GM19043 (cell line): ENCODE data around the gene CRYZL1.
A peak's percentile ranks its signal among the peaks of the same experiment; 100 is the strongest.
"Not testable (repeated sequence)": the region's sequence is repeated elsewhere in the genome, so short reads cannot be mapped to it uniquely, and the experiment has no call there.

Experiments used
- ATAC-seq: cut with Tn5 transposase; IDR thresholded peaks from one replicate; pipeline ENCODE4 v1.9.1; 2021; ENCODE audit warnings: low read depth; ENCODE audit not compliant: unreplicated experiment

The CRYZL1 gene

GRCh38 chr21:33642027-33642895, 720 bp upstream of the CRYZL1 start, which contains the start of gene ITSN1:
Gene ITSN1 (plus strand): TSS chr21:33642501. CDS start chr21:33718829, 76,328 bp downstream.
- ATAC-seq, result peak; percentile 81

- no peak for ATAC-seq
Observed at GRCh38 chr21:33640697-33641351, 717 bp downstream of the CRYZL1 start.

GRCh38 chr21:33634254-33634653, 7.3 kb downstream of the CRYZL1 start:
- ATAC-seq, result no peak

GRCh38 chr21:33626151-33626550, 15.4 kb downstream of the CRYZL1 start:
- ATAC-seq, result not testable (repeated sequence)

GRCh38 chr21:33622253-33622652, 19.3 kb downstream of the CRYZL1 start:
- ATAC-seq, result no peak

- ATAC-seq, result no peak
Observed at GRCh38 chr21:33619726-33620125, 21.8 kb downstream of the CRYZL1 start.

- no peak for ATAC-seq
Observed at GRCh38 chr21:33618407-33618806, 23.1 kb downstream of the CRYZL1 start.

GRCh38 chr21:33617565-33617964, 24.0 kb downstream of the CRYZL1 start:
- not testable (repeated sequence) for ATAC-seq

GRCh38 chr21:33611006-33611744, 30.4 kb downstream of the CRYZL1 start:
- no peak for ATAC-seq

- no peak for ATAC-seq
Observed at GRCh38 chr21:33608559-33608958, 33.0 kb downstream of the CRYZL1 start.

GRCh38 chr21:33598051-33598450, 43.5 kb downstream of the CRYZL1 start:
- no peak for ATAC-seq

- peak; percentile 93 for ATAC-seq
Observed at GRCh38 chr21:33588485-33589335, 52.8 kb downstream of the CRYZL1 start, which contains the start of gene DONSON. Gene DONSON (minus strand): TSS chr21:33588684. CDS start chr21:33588641, 43 bp downstream.

GRCh38 chr21:33587792-33588484, 53.6 kb downstream of the CRYZL1 start:
- peak; percentile 23 for ATAC-seq

- ATAC-seq, result no peak
Observed at GRCh38 chr21:33586927-33587326, 54.6 kb downstream of the CRYZL1 start.

- ATAC-seq, result no peak
Observed at GRCh38 chr21:33584455-33584854, 57.1 kb downstream of the CRYZL1 start.

GRCh38 chr21:33578959-33579542, 62.5 kb downstream of the CRYZL1 start:
- ATAC-seq, result no peak

GRCh38 chr21:33578214-33578613, 63.3 kb downstream of the CRYZL1 start:
- ATAC-seq, result no peak

GRCh38 chr21:33576741-33577141, 64.8 kb downstream of the CRYZL1 start:
- ATAC-seq, result not testable (repeated sequence)

GRCh38 chr21:33572350-33572749, 69.2 kb downstream of the CRYZL1 start:
- ATAC-seq, result no peak
